Esophagus squamous epithelium (tissue), 4 donors: ENCODE results near the gene KDM4C.

Experiments
- POLR2A ChIP-seq, 4 donors: fragments of 450-650 bp; IDR thresholded peaks; one replicate each; pipeline ENCODE4 v1.6.1; 2017; ENCODE audit warnings: antibody characterized with exemption in 4 of 4, mild to moderate bottlenecking in 4 of 4, moderate library complexity in 3 of 4
- TF ChIP-seq, protein P1 (sequence below), 6 experiments: fragments of 450-650 bp in 4 of 6; fragments of 200-600 bp in 2 of 6; sonication (generic) in 2 of 6; IDR thresholded peaks; one replicate each; pipeline ENCODE4 v1.5.1; 2016 to 2019; ENCODE audit warnings: antibody characterized with exemption in 6 of 6, mild to moderate bottlenecking in 4 of 6, moderate library complexity in 4 of 6

DNA sequence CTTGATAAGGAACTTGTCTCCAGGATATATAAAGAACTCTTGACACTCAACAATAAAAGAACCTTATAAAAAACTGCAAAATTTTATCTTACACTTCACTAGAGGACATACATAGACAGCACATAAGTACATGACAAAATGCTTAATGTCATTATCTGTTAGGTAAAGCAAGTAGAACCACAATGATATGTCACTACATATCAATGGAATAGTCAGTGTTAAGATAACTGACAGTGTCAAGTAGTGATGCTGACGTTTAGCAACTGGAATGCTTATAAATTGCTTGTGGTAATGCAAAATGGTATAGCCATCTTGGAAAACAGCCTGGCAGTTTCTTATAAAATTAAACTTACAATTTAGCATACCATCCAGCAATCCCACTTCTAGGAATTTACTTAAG, 314.1 kb downstream of the KDM4C start:
- TF ChIP-seq, protein P1, sequence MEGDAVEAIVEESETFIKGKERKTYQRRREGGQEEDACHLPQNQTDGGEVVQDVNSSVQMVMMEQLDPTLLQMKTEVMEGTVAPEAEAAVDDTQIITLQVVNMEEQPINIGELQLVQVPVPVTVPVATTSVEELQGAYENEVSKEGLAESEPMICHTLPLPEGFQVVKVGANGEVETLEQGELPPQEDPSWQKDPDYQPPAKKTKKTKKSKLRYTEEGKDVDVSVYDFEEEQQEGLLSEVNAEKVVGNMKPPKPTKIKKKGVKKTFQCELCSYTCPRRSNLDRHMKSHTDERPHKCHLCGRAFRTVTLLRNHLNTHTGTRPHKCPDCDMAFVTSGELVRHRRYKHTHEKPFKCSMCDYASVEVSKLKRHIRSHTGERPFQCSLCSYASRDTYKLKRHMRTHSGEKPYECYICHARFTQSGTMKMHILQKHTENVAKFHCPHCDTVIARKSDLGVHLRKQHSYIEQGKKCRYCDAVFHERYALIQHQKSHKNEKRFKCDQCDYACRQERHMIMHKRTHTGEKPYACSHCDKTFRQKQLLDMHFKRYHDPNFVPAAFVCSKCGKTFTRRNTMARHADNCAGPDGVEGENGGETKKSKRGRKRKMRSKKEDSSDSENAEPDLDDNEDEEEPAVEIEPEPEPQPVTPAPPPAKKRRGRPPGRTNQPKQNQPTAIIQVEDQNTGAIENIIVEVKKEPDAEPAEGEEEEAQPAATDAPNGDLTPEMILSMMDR (IDR thresholded peaks at IDR 0.05): no peak
- no peak for TF ChIP-seq POLR2A (IDR thresholded peaks at IDR 0.05)
